Keratinocyte (primary cell): ENCODE measurements around the gene E2F1. TPM values are rescaled to one million over a fixed set of nuclear protein-coding genes. Genes with fewer than 3 reads are reported as not detected.

ENCODE experiments used
- DNase-seq: peaks from one replicate; pipeline ENCODE4 v3.0.0-alpha.2; 2011; ENCODE audit warnings: low read depth, missing footprints, low spot score
- FAIRE-seq: peaks from 2 replicates; lab custom pipeline; 2011; peaks lifted over from hg19 to GRCh38; lab: Jason Lieb, UNC
- H2AFZ ChIP-seq: 2 replicates; pipeline ENCODE4 v1.6.0; 2012; ENCODE audit warnings: low read length, control low read depth, inconsistent platforms; ENCODE audit not compliant: control insufficient read depth
- H3K27ac ChIP-seq: 2 replicates; pipeline ENCODE4 v1.5.1; 2011; ENCODE audit warnings: low read length; ENCODE audit not compliant: control insufficient read depth, insufficient read depth
- H3K27me3 ChIP-seq: 3 replicates; pipeline ENCODE4 v1.6.0; 2011; ENCODE audit warnings: low read length; ENCODE audit not compliant: control insufficient read depth, insufficient read depth; ENCODE audit errors: extremely low read depth
- H3K36me3 ChIP-seq, 2 experiments: 2 replicates in 1 of 2; 3 replicates in 1 of 2; pipeline ENCODE4 v1.5.1; 2011; ENCODE audit warnings: low read length in 2 of 2, mild to moderate bottlenecking in 1 of 2; ENCODE audit not compliant: control insufficient read depth in 2 of 2, insufficient read depth in 2 of 2; ENCODE audit errors: extremely low read depth in 1 of 2
- H3K4me1 ChIP-seq: 3 replicates; pipeline ENCODE4 v1.5.1; 2011; ENCODE audit warnings: low read length; ENCODE audit not compliant: control insufficient read depth, insufficient read depth; ENCODE audit errors: extremely low read depth
- H3K4me2 ChIP-seq: 3 replicates; pipeline ENCODE4 v1.6.0; 2011; ENCODE audit warnings: low read depth, low read length; ENCODE audit not compliant: control insufficient read depth, insufficient read depth; ENCODE audit errors: extremely low read depth
- H3K4me3 ChIP-seq, 3 experiments: fragments of 200-600 bp in 1 of 3; sonication (generic) in 1 of 3; 2 replicates in 2 of 3; 3 replicates in 1 of 3; pipeline ENCODE4 v1.5.1; 2011 to 2016; ENCODE audit warnings: low read length in 3 of 3, mild to moderate bottlenecking in 3 of 3, control low read depth in 2 of 3, inconsistent platforms in 1 of 3, low read depth in 1 of 3, mixed read lengths in 1 of 3, mixed run types in 1 of 3, moderate library complexity in 1 of 3; ENCODE audit not compliant: control insufficient read depth in 2 of 3, insufficient read depth in 2 of 3; ENCODE audit errors: extremely low read depth in 1 of 3
- H3K79me2 ChIP-seq: 2 replicates; pipeline ENCODE4 v1.6.0; 2012; ENCODE audit warnings: low read length; ENCODE audit not compliant: control insufficient read depth, insufficient read depth
- H3K9ac ChIP-seq: 3 replicates; pipeline ENCODE4 v1.6.0; 2011; ENCODE audit warnings: low read length; ENCODE audit not compliant: control insufficient read depth, insufficient read depth; ENCODE audit errors: extremely low read depth
- H3K9me1 ChIP-seq: 3 replicates; pipeline ENCODE4 v1.6.0; 2011; ENCODE audit warnings: low read length; ENCODE audit not compliant: control insufficient read depth, insufficient read depth; ENCODE audit errors: extremely low read depth
- H3K9me3 ChIP-seq: 2 replicates; pipeline ENCODE4 v1.5.1; 2012; ENCODE audit warnings: low read depth, low read length; ENCODE audit not compliant: control insufficient read depth
- H4K20me1 ChIP-seq: 3 replicates; pipeline ENCODE4 v1.6.0; 2011; ENCODE audit warnings: low read length; ENCODE audit not compliant: control insufficient read depth, insufficient read depth; ENCODE audit errors: extremely low read depth
- EZH2 ChIP-seq: IDR thresholded peaks from one replicate; pipeline ENCODE4 v1.6.1; 2012; ENCODE audit warnings: inconsistent platforms, mild to moderate bottlenecking, low read length, moderate library complexity
- dilution Hi-C: fragments of 300-500 bp; cut with MboI; formaldehyde crosslinking; loops from one replicate; pipeline ENCODE4 v1.7.0; 2020; ENCODE audit warnings: low sequenced_read_pairs; ENCODE audit not compliant: extremely low pct_ligation_motif_present
- polyA plus RNA-seq, 5 experiments: library from polyadenylated mRNA; depleted of rRNA in 3 of 5; stranded (reverse) in 3 of 5; stranded (forward) in 1 of 5; unstranded in 1 of 5; fragments of >200 nt; gene quantifications; 1 replicate in 1 of 5; 2 replicates in 3 of 5; 3 replicates in 1 of 5; pipeline versions ENCODE4 v1.2.1 to v1.2.3, GENCODE V29; 2011 to 2012; ENCODE audit warnings: missing spikeins in 2 of 5, low read depth in 1 of 5, low replicate concordance in 1 of 5
- TF ChIP-seq, protein P1 (sequence below), 3 experiments: IDR thresholded peaks in 1 of 3; conservative IDR thresholded peaks in 1 of 3; optimal IDR thresholded peaks in 1 of 3; 2 replicates in 2 of 3; 3 replicates in 1 of 3; pipeline versions ENCODE3 to v1.5.1; 2011; ENCODE audit warnings: low read length in 3 of 3, mild to moderate bottlenecking in 3 of 3, moderate library complexity in 2 of 3, control low read depth in 1 of 3, inconsistent platforms in 1 of 3; ENCODE audit not compliant: insufficient read depth in 2 of 3; ENCODE audit errors: extremely low read depth in 1 of 3

Gene E2F1
- polyA plus RNA-seq, 1 donor (not counting 4 experiments of a cell fraction or from before 2014, with no cell fraction given): 2.8 TPM

DNA sequence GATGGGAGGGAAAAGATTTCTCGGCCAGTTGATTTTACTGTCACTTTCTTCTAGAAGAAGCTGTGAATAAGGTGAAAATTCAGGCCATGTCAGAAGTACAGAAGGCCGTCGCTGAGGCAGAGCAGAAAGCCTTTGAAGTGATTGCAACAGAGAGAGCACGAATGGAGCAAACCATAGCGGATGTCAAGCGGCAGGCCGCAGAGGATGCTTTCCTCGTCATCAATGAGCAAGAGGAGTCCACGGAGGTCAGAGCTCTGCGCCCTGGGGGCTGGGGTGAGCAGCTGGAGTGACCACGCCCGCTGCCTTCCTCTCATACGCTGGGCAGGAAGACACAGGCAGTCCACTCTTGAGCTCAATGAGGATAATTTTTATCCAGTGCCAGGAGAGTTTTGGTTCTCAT is 45.9 kb downstream of the E2F1 start:
- H3K79me2 ChIP-seq: no peaks in the 10 kb centered on the region
- H2AFZ ChIP-seq: no peak overlapping the region
- no peak overlapping the region for H3K9ac ChIP-seq
- DNase-seq (no peak), FAIRE-seq (no peak)
- peaks cover 5 to 33% of the 10 kb centered on the region in 2 experiments for H3K36me3 ChIP-seq
- H4K20me1 ChIP-seq: no peaks in the 10 kb centered on the region
- no peaks in the 10 kb centered on the region for H3K9me3 ChIP-seq
- H3K27me3 ChIP-seq: no peaks in the 10 kb centered on the region
- H3K4me2 ChIP-seq: no peak overlapping the region
- H3K27ac ChIP-seq: no peak overlapping the region
- TF ChIP-seq, protein P1, sequence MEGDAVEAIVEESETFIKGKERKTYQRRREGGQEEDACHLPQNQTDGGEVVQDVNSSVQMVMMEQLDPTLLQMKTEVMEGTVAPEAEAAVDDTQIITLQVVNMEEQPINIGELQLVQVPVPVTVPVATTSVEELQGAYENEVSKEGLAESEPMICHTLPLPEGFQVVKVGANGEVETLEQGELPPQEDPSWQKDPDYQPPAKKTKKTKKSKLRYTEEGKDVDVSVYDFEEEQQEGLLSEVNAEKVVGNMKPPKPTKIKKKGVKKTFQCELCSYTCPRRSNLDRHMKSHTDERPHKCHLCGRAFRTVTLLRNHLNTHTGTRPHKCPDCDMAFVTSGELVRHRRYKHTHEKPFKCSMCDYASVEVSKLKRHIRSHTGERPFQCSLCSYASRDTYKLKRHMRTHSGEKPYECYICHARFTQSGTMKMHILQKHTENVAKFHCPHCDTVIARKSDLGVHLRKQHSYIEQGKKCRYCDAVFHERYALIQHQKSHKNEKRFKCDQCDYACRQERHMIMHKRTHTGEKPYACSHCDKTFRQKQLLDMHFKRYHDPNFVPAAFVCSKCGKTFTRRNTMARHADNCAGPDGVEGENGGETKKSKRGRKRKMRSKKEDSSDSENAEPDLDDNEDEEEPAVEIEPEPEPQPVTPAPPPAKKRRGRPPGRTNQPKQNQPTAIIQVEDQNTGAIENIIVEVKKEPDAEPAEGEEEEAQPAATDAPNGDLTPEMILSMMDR (optimal IDR thresholded peaks at IDR 0.05 in 1 of 3, IDR thresholded peaks at IDR 0.05 in 1 of 3, conservative IDR thresholded peaks at IDR 0.05 in 1 of 3; ENCODE audit: extremely low read depth in 1 of 3, insufficient read depth in 2 of 3, low read length in 3 of 3): no peak
- TF ChIP-seq EZH2: no peak
- no peaks in the 10 kb centered on the region for H3K4me1 ChIP-seq
- dilution Hi-C loops: no loop called here
- H3K9me1 ChIP-seq: peaks cover 2% of the 10 kb centered on the region
- H3K4me3 ChIP-seq: no peak overlapping the region

DNA sequence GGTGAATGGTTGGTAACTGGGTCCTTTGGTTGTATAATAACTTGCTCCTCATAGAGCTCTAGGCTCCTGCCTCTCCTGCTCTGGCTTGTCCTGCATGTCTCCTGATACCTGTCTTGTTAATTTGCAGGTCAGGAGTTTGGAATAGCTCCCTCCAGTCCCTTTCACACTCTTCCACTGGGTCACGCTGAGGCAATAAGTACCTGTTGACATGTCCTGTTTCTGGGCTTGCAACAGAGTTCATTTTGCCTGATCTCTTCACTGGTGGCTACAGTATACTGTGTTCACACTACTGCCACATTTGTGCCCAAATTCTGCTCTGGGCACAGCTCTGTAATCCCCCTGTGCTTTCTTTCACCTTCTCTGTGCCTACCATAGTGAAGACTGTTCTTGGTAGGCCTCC is 49.4 kb downstream of the E2F1 start:
- H3K27ac ChIP-seq: no peak overlapping the region
- TF ChIP-seq EZH2: no peak
- TF ChIP-seq, protein P1 (optimal IDR thresholded peaks at IDR 0.05 in 1 of 3, IDR thresholded peaks at IDR 0.05 in 1 of 3, conservative IDR thresholded peaks at IDR 0.05 in 1 of 3; ENCODE audit: extremely low read depth in 1 of 3, insufficient read depth in 2 of 3, low read length in 3 of 3): no peak
- H3K9me3 ChIP-seq: no peaks in the 10 kb centered on the region
- no peak for FAIRE-seq
- H3K36me3 ChIP-seq: peaks cover 0 to 24% of the 10 kb centered on the region in 2 experiments
- H3K79me2 ChIP-seq: no peaks in the 10 kb centered on the region
- H3K4me1 ChIP-seq: no peaks in the 10 kb centered on the region
- H3K4me3 ChIP-seq: no peak overlapping the region
- H3K4me2 ChIP-seq: no peak overlapping the region
- DNase-seq: no peak
- H3K9me1 ChIP-seq: peaks cover 2% of the 10 kb centered on the region
- no peak overlapping the region for H2AFZ ChIP-seq
- H3K27me3 ChIP-seq: no peaks in the 10 kb centered on the region
- no peaks in the 10 kb centered on the region for H4K20me1 ChIP-seq
- dilution Hi-C loops: no loop called here
- no peak overlapping the region for H3K9ac ChIP-seq
